Spleen (tissue), 11 donors: ENCODE measurements around the gene EHBP1. TPM values are rescaled to one million over a fixed set of nuclear protein-coding genes. Genes with fewer than 3 reads are reported as not detected.

Source experiments
- DNase-seq: peaks from one replicate; pipeline ENCODE4 v3.0.0-alpha.2; 2020
- H3K27ac ChIP-seq, 8 donors: fragments of 200-600 bp; sonication (generic) in 7 of 8; 1 replicate in 4 of 8; 2 replicates in 4 of 8; pipeline versions ENCODE4 v1.5.0 to v1.8.0; 2016 to 2021; ENCODE audit warnings: inconsistent platforms in 4 of 8, mild to moderate bottlenecking in 4 of 8, moderate library complexity in 1 of 8
- H3K27me3 ChIP-seq, 7 donors: fragments of 200-600 bp; sonication (generic) in 6 of 7; replicated peaks in 1 of 7; 1 replicate in 4 of 7; 2 replicates in 3 of 7; pipeline versions ENCODE4 v1.5.0 to v1.8.0; 2016 to 2021; ENCODE audit warnings: inconsistent platforms in 3 of 7, mild to moderate bottlenecking in 1 of 7
- H3K36me3 ChIP-seq, 6 donors: fragments of 200-600 bp; sonication (generic) in 5 of 6; 1 replicate in 4 of 6; 2 replicates in 2 of 6; pipeline versions ENCODE4 v1.5.0 to v1.8.0; 2016 to 2021; ENCODE audit warnings: inconsistent platforms in 2 of 6
- H3K4me1 ChIP-seq, 6 donors: fragments of 200-600 bp; sonication (generic) in 5 of 6; 1 replicate in 3 of 6; 2 replicates in 3 of 6; pipeline versions ENCODE4 v1.5.0 to v1.8.0; 2016 to 2021; ENCODE audit warnings: inconsistent platforms in 3 of 6
- H3K4me3 ChIP-seq, 8 donors: fragments of 200-600 bp; sonication (generic) in 7 of 8; 1 replicate in 4 of 8; 2 replicates in 4 of 8; pipeline versions ENCODE4 v1.5.0 to v1.8.0; 2016 to 2021; ENCODE audit warnings: inconsistent platforms in 4 of 8, mild to moderate bottlenecking in 4 of 8, moderate library complexity in 2 of 8
- H3K9me3 ChIP-seq, 8 donors: fragments of 200-600 bp; sonication (generic) in 7 of 8; 1 replicate in 4 of 8; 2 replicates in 4 of 8; pipeline versions ENCODE4 v1.5.0 to v1.8.0; 2016 to 2021; ENCODE audit warnings: inconsistent platforms in 4 of 8
- CTCF ChIP-seq, 11 experiments: fragments of 200-600 bp in 7 of 11; fragments of 450-650 bp in 4 of 11; sonication (generic) in 4 of 11; IDR thresholded peaks in 8 of 11; conservative IDR thresholded peaks in 3 of 11; 1 replicate in 7 of 11; 2 replicates in 4 of 11; pipeline versions ENCODE4 v1.4.0 to v1.8.0; 2016 to 2021; ENCODE audit warnings: antibody characterized with exemption in 11 of 11, inconsistent platforms in 4 of 11, mild to moderate bottlenecking in 1 of 11
- POLR2A ChIP-seq, 3 donors: fragments of 450-650 bp; IDR thresholded peaks; one replicate each; pipeline ENCODE4 v1.5.1; 2017; ENCODE audit warnings: antibody characterized with exemption in 3 of 3, mild to moderate bottlenecking in 1 of 3
- POLR2AphosphoS5 ChIP-seq, 3 donors: sonication (generic); formaldehyde crosslinking; IDR thresholded peaks; one replicate each; pipeline ENCODE4 v1.5.1; 2017; ENCODE audit warnings: antibody characterized with exemption in 3 of 3
- WGBS, 5 donors: extraction: QIAGEN DNeasy Blood & Tissue Kit in 3 of 5; methylation state at CpG; one replicate each; pipeline versions ENCODE4 v1.1.5 to v1.1.7; 2013 to 2018; 5-methylcytosine and 5-hydroxymethylcytosine counted together
- intact Hi-C: fragments of 100-400 bp; cut with DNase I; formaldehyde crosslinking; loops from one replicate; pipeline ENCODE4 v1.15.0; 2023; ENCODE audit warnings: low total_unique reads
- polyA plus RNA-seq, 3 donors: library from polyadenylated mRNA; stranded (reverse); fragments of 200-250 nt; gene quantifications; one replicate each; pipeline ENCODE4 v1.2.1, GENCODE V29; 2013
- total RNA-seq, 7 donors: library from RNA; depleted of rRNA in 3 of 7; stranded (reverse); fragments of >200 nt in 3 of 7; fragmentation: NEBNext Ultra II Directional in 4 of 7; extraction: Animal tissue kit (Norgen Biotek cat#: 25700) in 4 of 7; gene quantifications; one replicate each; pipeline versions ENCODE4 v1.1.0 to v1.2.1, GENCODE V29; 2016 to 2021
- donor health status: healthy with polysubstance abuse.
- donor health status: DM: no; HTN: no; CAD: no; lungs with moderate emphysema.
- donor health status: DM: no; HTN: no; CAD: no.
- donor health status: Bipolar disorder and iron deficiency.
- donor health status: healthy.
- donor health status: DM: no; HTN: no; CAD: no.
- donor health status: DM: yes; HTN: yes; CAD: no.

Gene EHBP1
- total and polyA plus RNA-seq, 10 donors, result 5.0 to 44.2 (median 31.7) TPM

- Histone ChIP-seq H3K4me1 (no peaks in the 10 kb centered on the region), H3K36me3 (peaks cover 0 to 18% (median 0%) of the 10 kb centered on the region in 6 donors), H3K27me3 (no peaks in the 10 kb centered on the region), H3K9me3 (no peaks in the 10 kb centered on the region), H3K4me3 (no peak overlapping the region), H3K27ac (no peak overlapping the region)
- intact Hi-C loops, result no loop called here
- WGBS, 5 donors, result 79 to 95% (median 87%) methylated on average over 2 of the region's 2 CpGs
- no peak for TF ChIP-seq POLR2A (IDR thresholded peaks at IDR 0.05)
- no peak for TF ChIP-seq POLR2AphosphoS5 (IDR thresholded peaks at IDR 0.05)
- no peak for TF ChIP-seq CTCF (IDR thresholded peaks at IDR 0.05 in 8 of 11, conservative IDR thresholded peaks at IDR 0.05 in 3 of 11)
- no peak for DNase-seq
Measured at GRCh38 chr2:63027220-63027619, 321.7 kb downstream of the EHBP1 start.

GRCh38 chr2:63029058-63029457 lies 323.5 kb downstream of the EHBP1 start:
- DNase-seq, result no peak
- intact Hi-C loops, result no loop called here
- H3K36me3 ChIP-seq, result peaks cover 0 to 15% (median 0%) of the 10 kb centered on the region in 6 donors
- no peaks in the 10 kb centered on the region for H3K27me3 ChIP-seq
- H3K27ac ChIP-seq, result no peak overlapping the region
- H3K4me1 ChIP-seq, result no peaks in the 10 kb centered on the region
- no peak overlapping the region for H3K4me3 ChIP-seq
- WGBS, 5 donors, result 91 to 100% (median 95%) methylated on average over 1 of the region's 1 CpG
- no peaks in the 10 kb centered on the region for H3K9me3 ChIP-seq
- TF ChIP-seq POLR2AphosphoS5 (IDR thresholded peaks at IDR 0.05) (no peak), POLR2A (IDR thresholded peaks at IDR 0.05) (no peak), CTCF (IDR thresholded peaks at IDR 0.05 in 8 of 11, conservative IDR thresholded peaks at IDR 0.05 in 3 of 11) (no peak)

GRCh38 chr2:63034526-63034925 lies 329.0 kb downstream of the EHBP1 start:
- TF ChIP-seq CTCF (IDR thresholded peaks at IDR 0.05 in 8 of 11, conservative IDR thresholded peaks at IDR 0.05 in 3 of 11) (no peak), POLR2AphosphoS5 (IDR thresholded peaks at IDR 0.05) (no peak), POLR2A (IDR thresholded peaks at IDR 0.05) (no peak)
- WGBS, 5 donors, result 94 to 96% (median 95%) methylated on average over 4 of the region's 4 CpGs
- intact Hi-C loops, result no loop called here
- no peaks in the 10 kb centered on the region for H3K9me3 ChIP-seq
- H3K4me1 ChIP-seq, result no peaks in the 10 kb centered on the region
- no peak overlapping the region for H3K27ac ChIP-seq
- H3K27me3 ChIP-seq, result no peaks in the 10 kb centered on the region
- H3K36me3 ChIP-seq, result peaks cover 0 to 6% (median 0%) of the 10 kb centered on the region in 6 donors
- DNase-seq, result no peak
- no peak overlapping the region for H3K4me3 ChIP-seq

- TF ChIP-seq POLR2A (IDR thresholded peaks at IDR 0.05) (no peak), CTCF (IDR thresholded peaks at IDR 0.05 in 8 of 11, conservative IDR thresholded peaks at IDR 0.05 in 3 of 11) (no peak), POLR2AphosphoS5 (IDR thresholded peaks at IDR 0.05) (no peak)
- no peaks in the 10 kb centered on the region for H3K4me1 ChIP-seq
- intact Hi-C loops, result no loop called here
- H3K4me3 ChIP-seq, result no peak overlapping the region
- H3K36me3 ChIP-seq, result peaks cover 0 to 6% (median 0%) of the 10 kb centered on the region in 6 donors
- no peaks in the 10 kb centered on the region for H3K9me3 ChIP-seq
- H3K27me3 ChIP-seq, result no peaks in the 10 kb centered on the region
- no peak overlapping the region for H3K27ac ChIP-seq
- 95 to 97% (median 96%) methylated on average over 2 of the region's 2 CpGs for WGBS, 5 donors
- no peak for DNase-seq
Measured at GRCh38 chr2:63035169-63035568, 329.7 kb downstream of the EHBP1 start.
